ENCODE data around the gene ROBO3.

- TF ChIP-seq CTCF (IDR thresholded peaks at IDR 0.05) (no peak), POLR2A (IDR thresholded peaks at IDR 0.05) (no peak)
These were observed 55.1 kb downstream of the ROBO3 start for GRCh38 chr11:124920356-124920755.

Measured in body of pancreas (tissue), 4 donors.